Heart left ventricle (tissue), 16 donors: Measurements from ENCODE around the gene SND1. TPM values are rescaled to one million over a fixed set of nuclear protein-coding genes. Genes with fewer than 3 reads are reported as not detected.

Source experiments
- ATAC-seq, 4 donors: fragments of 200-7000 bp; cut with Tn5 transposase; one replicate each; pipeline ENCODE4 v1.9.1; 2020 to 2022; ENCODE audit warnings: moderate library complexity in 4 of 4, mild to moderate bottlenecking in 3 of 4, moderate number of reproducible peaks in 1 of 4
- DNase-seq, 5 donors: peaks; one replicate each; pipeline ENCODE4 v3.0.0-alpha.2; 2020
- H3K27ac ChIP-seq, 12 donors: fragments of 200-600 bp; sonication (generic) in 4 of 12; one replicate each; pipeline versions ENCODE4 v1.5.0 to v1.8.0; 2016 to 2022; ENCODE audit warnings: mild to moderate bottlenecking in 2 of 12
- H3K27me3 ChIP-seq, 9 donors: fragments of 200-600 bp; sonication (generic) in 2 of 9; one replicate each; pipeline versions ENCODE4 v1.5.1 to v1.8.0; 2016 to 2022; ENCODE audit warnings: mild to moderate bottlenecking in 3 of 9
- H3K36me3 ChIP-seq, 9 donors: fragments of 200-600 bp; sonication (generic) in 2 of 9; one replicate each; pipeline versions ENCODE4 v1.5.0 to v1.8.0; 2018 to 2022; ENCODE audit warnings: mild to moderate bottlenecking in 2 of 9
- H3K4me1 ChIP-seq, 12 donors: fragments of 200-600 bp; sonication (generic) in 4 of 12; one replicate each; pipeline versions ENCODE4 v1.5.0 to v1.8.0; 2016 to 2022; ENCODE audit warnings: mild to moderate bottlenecking in 3 of 12
- H3K4me3 ChIP-seq, 12 donors: fragments of 200-600 bp; sonication (generic) in 4 of 12; one replicate each; pipeline versions ENCODE4 v1.5.0 to v1.8.0; 2017 to 2022; ENCODE audit warnings: mild to moderate bottlenecking in 9 of 12, moderate library complexity in 4 of 12
- H3K9me3 ChIP-seq, 12 donors: fragments of 200-600 bp; sonication (generic) in 4 of 12; one replicate each; pipeline versions ENCODE4 v1.5.0 to v1.8.0; 2016 to 2022; ENCODE audit warnings: mild to moderate bottlenecking in 1 of 12
- CTCF ChIP-seq, 12 donors: fragments of 200-600 bp; sonication (generic) in 4 of 12; IDR thresholded peaks; one replicate each; pipeline versions ENCODE4 v1.5.0 to v1.8.0; 2018 to 2022; ENCODE audit warnings: antibody characterized with exemption in 12 of 12, mild to moderate bottlenecking in 5 of 12
- POLR2A ChIP-seq, 2 donors: fragments of 450-650 bp; IDR thresholded peaks; one replicate each; pipeline ENCODE4 v1.6.1; 2017; ENCODE audit warnings: antibody characterized with exemption in 2 of 2, mild to moderate bottlenecking in 2 of 2, moderate library complexity in 2 of 2
- WGBS, 4 donors: extraction: QIAGEN DNeasy Blood & Tissue Kit in 2 of 4; methylation state at CpG; one replicate each; pipeline versions ENCODE4 v1.1.5 to v1.1.7; 2013 to 2018; 5-methylcytosine and 5-hydroxymethylcytosine counted together
- intact Hi-C, 10 donors: fragments of 100-400 bp; cut with DNase I; formaldehyde crosslinking; loops; one replicate each; pipeline versions ENCODE4 v1.11.1 to v1.14.2; 2022
- polyA plus RNA-seq, 2 donors: library from polyadenylated mRNA; stranded (reverse); fragments of 200-250 nt; gene quantifications; one replicate each; pipeline ENCODE4 v1.2.3, GENCODE V29; 2013
- total RNA-seq, 9 donors: library from RNA; depleted of rRNA in 2 of 9; stranded (reverse); fragments of >200 nt in 2 of 9; fragmentation: NEBNext Ultra II Directional in 3 of 9; extraction: Animal tissue kit (Norgen Biotek cat#: 25700) in 3 of 9; gene quantifications; one replicate each; pipeline versions ENCODE4 v1.1.0 to v1.2.4, GENCODE V29; 2016 to 2023
- donor health status: ischemic (EF 13 %, LVEDD 7.1; RV severe dilation, severe dysfunction).
- donor health status: healthy with polysubstance abuse.
- donor health status: DM: no; HTN: yes; CAD: no.
- donor health status: DM: no; HTN: no; CAD: no.
- donor health status: ischemic (EF 25% LVEDD 6.9; RV normal size, moderate dysfunction).
- donor health status: ischemic (EF 25% LVEDD 5.7; RV mildly dilated, moderate dysfunction).
- donor health status: healthy.
- donor health status: DM: yes; HTN: yes; CAD: no.
- donor health status: ischemic (EF 35%, LVEDD 5.7; RV mildly dilated, moderate dysfunction).
- donor health status: nonischemic (EF 11% LVEDD 7.7; RV severe dilation, severe dysfunction).
- donor health status: DM: yes; HTN: yes; CAD: no.
- donor health status: PGD.
- donor health status: ischemic (EF 29% LVEDD 5.4; RV normal size, mild dysfunction).
- donor health status: nonischemic (EF 23%, LVEDD 6.1; RV moderate dilation, normal function).

The SND1 gene
- total and polyA plus RNA-seq, 11 donors = 45.6 to 115 (median 76.3) TPM

GRCh38 chr7:127968547-127968946 lies 316.6 kb downstream of the SND1 start:
- peak in 2 of 4 donors; percentile 51 to 58 for ATAC-seq

GRCh38 chr7:127973832-127974231 lies 321.8 kb downstream of the SND1 start:
- Histone ChIP-seq H3K4me1 (peaks cover 0 to 8% (median under 1%) of the 10 kb centered on the region in 12 donors), H3K9me3 (peaks cover 0 to 7% (median 0%) of the 10 kb centered on the region in 12 donors), H3K4me3 (no peak overlapping the region), H3K36me3 (no peaks in the 10 kb centered on the region), H3K27ac (no peak overlapping the region), H3K27me3 (no peaks in the 10 kb centered on the region)
- intact Hi-C loops = no loop called here
- ATAC-seq (no peak), DNase-seq (no peak)
- TF ChIP-seq CTCF (IDR thresholded peaks at IDR 0.05) (no peak), POLR2A (IDR thresholded peaks at IDR 0.05) (no peak)

More at GRCh38 chr7:127968547-127968946, 316.6 kb downstream of the SND1 start:
- no peak for DNase-seq
- intact Hi-C loops = no loop called here
- H3K9me3 ChIP-seq = peaks cover 0 to 3% (median 0%) of the 10 kb centered on the region in 12 donors
- no peaks in the 10 kb centered on the region for H3K36me3 ChIP-seq
- peaks cover 0 to 18% (median 2%) of the 10 kb centered on the region in 12 donors for H3K4me1 ChIP-seq
- 61 to 69% (median 64%) methylated on average over 2 of the region's 2 CpGs for WGBS, 4 donors
- no peak overlapping the region for H3K4me3 ChIP-seq
- TF ChIP-seq CTCF (IDR thresholded peaks at IDR 0.05) (no peak), POLR2A (IDR thresholded peaks at IDR 0.05) (no peak)
- H3K27me3 ChIP-seq = no peaks in the 10 kb centered on the region
- H3K27ac ChIP-seq = no peak overlapping the region

GRCh38 chr7:127974446-127975035 lies 322.5 kb downstream of the SND1 start:
- TF ChIP-seq POLR2A (IDR thresholded peaks at IDR 0.05) (no peak), CTCF (IDR thresholded peaks at IDR 0.05) (no peak)
- H3K4me3 ChIP-seq = no peak overlapping the region
- H3K36me3 ChIP-seq = no peaks in the 10 kb centered on the region
- 94 to 97% (median 96%) methylated on average over 5 of the region's 5 CpGs for WGBS, 4 donors
- intact Hi-C loops = no loop called here
- peaks cover 0 to 5% (median 0%) of the 10 kb centered on the region in 12 donors for H3K4me1 ChIP-seq
- DNase-seq (no peak), ATAC-seq (no peak)
- H3K9me3 ChIP-seq = peaks cover 0 to 14% (median 0%) of the 10 kb centered on the region in 12 donors
- H3K27ac ChIP-seq = no peak overlapping the region
- H3K27me3 ChIP-seq = no peaks in the 10 kb centered on the region

- intact Hi-C loops = no loop called here
Observed at GRCh38 chr7:127976056-127976737, 324.2 kb downstream of the SND1 start.

More at GRCh38 chr7:127976056-127976737, 324.2 kb downstream of the SND1 start:
- Histone ChIP-seq H3K9me3 (peaks cover 0 to 14% (median 0%) of the 10 kb centered on the region in 12 donors), H3K27me3 (no peaks in the 10 kb centered on the region), H3K4me1 (peaks cover 0 to 5% (median 0%) of the 10 kb centered on the region in 12 donors), H3K36me3 (no peaks in the 10 kb centered on the region), H3K27ac (no peak overlapping the region), H3K4me3 (no peak overlapping the region)
- TF ChIP-seq POLR2A (IDR thresholded peaks at IDR 0.05) = no peak
- ATAC-seq (peak in 3 of 4 donors; percentile 41 to 72 (median 64)), DNase-seq (no peak)
- WGBS, 4 donors = 48 to 67% (median 56%) methylated on average over 6 of the region's 6 CpGs
